GM18508 (cell line): ENCODE measurements around the gene NLRX1.
"Not testable (repeated sequence)": the region's sequence is repeated elsewhere in the genome, so short reads cannot be mapped to it uniquely, and the experiment has no call there.

Source experiments
- ATAC-seq: cut with Tn5 transposase; IDR thresholded peaks from one replicate; pipeline ENCODE4 v1.9.1; 2021; ENCODE audit warnings: moderate number of reproducible peaks; ENCODE audit not compliant: insufficient read depth, unreplicated experiment

NLRX1 gene

GRCh38 chr11:119205574-119206510, 37.3 kb downstream of the NLRX1 start, which contains the start of gene CBL:
Gene CBL, plus strand, starts transcription at chr11:119206339. Its CDS starts 79 bp downstream, at chr11:119206418.
- ATAC-seq = no peak

DNA sequence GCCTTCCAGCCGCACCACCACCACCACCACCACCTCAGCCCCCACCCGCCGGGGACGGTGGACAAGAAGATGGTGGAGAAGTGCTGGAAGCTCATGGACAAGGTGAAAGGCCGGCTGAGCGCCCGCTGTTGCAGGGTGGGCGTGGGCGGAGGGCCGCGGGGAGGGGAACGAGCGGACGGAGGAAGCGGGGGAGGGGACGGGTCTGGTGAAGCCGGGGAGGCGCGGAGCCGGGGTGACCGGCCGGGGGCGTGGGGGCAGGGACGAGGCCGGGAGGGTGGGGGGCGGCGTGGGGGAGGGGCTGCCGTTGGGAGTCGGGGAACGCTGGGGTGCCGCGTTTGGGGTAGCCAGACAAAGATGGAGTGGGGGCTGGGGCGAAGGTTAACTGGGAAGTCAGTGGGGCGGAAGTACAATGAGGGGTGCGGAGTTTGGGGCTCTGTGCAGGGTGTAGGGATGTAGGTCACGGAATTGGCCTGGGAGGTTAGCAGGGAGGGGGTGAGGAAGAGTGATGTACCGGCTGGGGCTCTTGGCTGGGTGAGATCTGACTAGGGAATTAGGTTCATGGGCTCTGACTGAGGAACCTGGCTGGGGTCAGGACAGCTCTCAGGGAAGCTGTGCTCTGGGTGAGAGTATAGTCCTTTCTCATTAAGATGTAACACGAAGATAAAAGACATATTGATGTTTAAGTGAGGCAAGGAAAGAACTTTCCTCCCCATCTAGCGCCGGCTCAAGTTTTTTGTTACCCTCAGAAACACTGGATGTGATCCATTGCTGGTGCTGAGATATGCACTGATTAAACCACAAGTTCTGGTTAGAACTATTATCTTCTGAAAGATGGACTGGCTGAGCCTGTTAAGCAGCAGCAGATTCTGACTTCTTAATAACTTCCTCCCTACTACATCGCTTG, 38.2 kb downstream of the NLRX1 start:
- ATAC-seq = no peak

DNA sequence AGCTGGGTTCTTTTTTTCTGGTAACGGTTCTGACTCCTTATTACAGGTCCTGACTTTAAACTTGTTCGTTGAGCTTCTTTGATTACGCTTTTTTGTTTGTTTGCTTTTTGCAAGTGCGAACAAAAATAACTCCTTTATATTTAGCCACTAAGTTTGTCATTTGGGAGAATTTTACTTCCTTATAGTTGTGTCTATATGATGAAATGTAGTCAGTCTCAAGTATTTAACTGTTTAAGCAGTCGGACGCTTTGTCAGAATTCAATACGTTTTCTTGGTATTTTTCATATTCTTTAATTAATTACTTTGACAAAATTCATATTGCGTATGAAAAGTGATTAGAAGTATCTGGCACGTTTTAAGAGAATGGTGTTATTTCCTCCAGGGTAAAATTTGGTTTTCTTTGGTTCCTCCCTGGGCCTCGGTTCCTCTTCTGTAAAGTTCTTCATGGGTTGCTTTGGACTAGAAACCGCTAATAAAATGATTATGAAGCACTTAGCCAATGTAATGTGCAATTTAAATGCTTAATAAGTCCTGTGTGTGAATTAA, 39.0 kb downstream of the NLRX1 start:
- ATAC-seq = no peak

DNA sequence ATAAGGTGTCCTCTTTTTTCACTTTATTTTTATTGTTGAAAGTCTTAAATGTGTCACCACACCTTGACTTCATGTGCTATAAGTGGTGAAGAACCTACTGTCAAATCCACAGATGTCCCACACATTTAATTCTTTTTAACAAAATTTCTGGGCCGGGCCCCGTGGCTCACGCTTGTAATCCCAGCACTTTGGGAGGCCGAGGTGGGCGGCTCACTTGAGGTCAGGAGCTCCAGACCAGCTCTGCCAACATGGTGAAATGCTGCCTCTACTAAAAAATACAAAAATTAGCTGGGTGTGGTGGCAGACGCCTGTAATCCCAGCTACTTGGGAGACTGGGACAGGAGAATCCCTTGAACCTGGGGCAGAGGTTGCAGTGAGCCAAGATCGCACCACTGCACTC, 40.7 kb downstream of the NLRX1 start:
- no peak for ATAC-seq

DNA sequence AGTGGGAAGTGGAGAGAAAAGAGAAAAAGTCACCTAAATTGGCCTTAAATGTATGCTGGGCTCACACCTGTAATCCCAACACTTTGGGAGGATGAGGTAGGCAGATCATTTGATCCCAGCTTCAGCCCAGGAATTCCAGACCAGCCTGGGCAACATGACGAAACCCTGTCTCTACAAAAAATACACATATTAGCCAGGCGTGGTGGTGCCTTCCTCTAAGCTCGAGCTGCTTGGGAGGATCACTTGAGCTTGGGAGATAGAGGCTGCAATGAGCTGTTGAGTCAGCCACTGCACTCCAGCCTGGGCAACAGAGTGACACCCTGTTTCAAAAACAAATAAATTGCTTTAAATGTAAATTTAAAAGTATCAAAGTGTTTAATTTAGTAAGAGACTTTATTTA, 41.5 kb downstream of the NLRX1 start:
- no peak for ATAC-seq

- no peak for ATAC-seq
Observed at GRCh38 chr11:119218141-119218878, 49.8 kb downstream of the NLRX1 start.

DNA sequence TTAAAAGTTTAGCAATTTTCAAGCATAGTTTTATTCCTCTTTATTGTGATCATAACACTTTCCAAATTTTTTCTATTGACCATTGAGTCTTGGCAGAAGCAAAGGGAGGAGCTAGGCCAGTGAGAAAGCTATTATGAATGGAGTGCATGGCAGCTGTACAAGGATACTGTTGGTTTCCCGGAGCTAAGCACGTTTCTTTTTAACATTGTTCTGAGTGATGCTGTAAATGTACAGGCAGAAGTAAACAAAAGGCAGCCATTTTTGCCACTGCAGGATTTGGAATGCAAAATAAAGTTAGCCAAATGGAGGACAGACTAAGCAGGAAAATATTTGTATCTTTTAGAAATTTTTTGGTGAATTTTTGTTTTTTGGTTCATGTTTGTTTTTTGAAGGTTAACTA, 53.8 kb downstream of the NLRX1 start:
- ATAC-seq = no peak

DNA sequence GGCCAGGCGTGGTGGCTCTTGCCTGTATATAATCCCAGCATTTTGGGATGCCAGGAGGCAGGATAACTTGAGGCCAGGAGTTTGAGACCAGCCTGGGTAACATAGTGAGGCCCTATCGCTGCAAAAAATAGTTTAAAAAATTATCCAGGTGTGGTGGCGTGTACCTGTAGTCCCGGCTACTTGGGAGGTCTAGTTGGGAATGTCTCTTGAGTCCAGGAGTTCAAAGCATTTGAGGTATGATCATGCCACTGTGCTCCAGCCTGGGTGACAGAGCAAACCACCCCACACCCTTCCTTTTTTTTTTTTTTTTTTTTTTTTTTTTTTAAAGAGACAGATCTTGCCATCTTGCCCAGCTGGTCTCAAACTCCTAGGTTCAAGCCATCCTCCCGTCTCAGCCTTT, 54.4 kb downstream of the NLRX1 start:
- ATAC-seq = no peak

DNA sequence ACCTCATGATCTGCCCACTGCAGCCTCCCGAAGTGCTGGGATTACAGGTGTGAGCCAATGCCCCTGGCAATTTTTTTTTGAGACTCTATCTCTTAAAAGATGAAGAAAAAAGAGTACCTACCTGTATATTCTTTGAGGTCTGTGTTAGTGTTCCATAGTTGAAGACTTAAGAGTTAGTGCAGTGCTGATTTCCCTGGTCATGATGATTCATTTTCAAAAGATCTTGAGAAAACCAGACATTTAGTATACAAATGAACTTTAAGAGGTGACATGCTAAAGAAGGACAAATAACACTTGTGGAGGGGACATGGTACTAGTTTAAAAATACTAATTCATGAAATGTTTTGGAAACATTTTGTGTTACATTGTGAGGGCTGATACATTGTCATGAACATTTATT, 55.3 kb downstream of the NLRX1 start:
- ATAC-seq = no peak

DNA sequence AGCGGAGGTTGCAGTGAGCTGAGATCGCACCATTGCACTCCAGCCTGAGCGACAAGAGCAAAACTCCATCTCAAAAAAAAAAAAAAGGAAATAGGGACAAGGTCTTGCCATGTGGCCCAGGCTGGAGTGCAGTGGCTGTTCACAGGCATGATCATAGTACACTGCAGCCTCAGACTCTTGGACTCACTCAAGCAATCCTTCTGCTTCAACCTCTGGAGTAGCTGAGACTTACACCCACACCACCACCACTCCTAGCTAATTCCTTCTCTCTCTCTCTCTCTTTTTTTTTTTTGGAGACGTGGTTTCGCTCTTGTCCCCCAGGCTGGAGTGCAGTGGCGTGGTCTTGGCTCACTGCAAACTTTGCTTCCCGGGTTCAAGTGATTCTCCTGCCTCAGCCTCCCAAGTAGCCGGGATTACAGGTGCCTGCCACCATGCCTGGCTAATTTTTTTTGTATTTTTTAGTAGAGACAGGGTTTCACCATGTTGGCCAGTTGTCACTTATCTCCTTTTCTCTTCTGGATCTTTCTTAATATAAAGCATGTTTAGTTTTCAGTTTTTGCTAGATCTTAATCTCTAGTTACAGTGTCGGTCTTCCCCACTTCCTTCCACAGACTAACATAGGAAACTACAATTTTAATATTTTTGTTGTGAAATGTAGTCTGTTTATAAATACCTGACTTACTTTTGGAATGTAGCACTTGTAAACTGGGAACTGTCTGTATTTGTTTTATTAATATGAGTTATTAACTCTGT, 60.2 kb downstream of the NLRX1 start:
- ATAC-seq = not testable (repeated sequence)

DNA sequence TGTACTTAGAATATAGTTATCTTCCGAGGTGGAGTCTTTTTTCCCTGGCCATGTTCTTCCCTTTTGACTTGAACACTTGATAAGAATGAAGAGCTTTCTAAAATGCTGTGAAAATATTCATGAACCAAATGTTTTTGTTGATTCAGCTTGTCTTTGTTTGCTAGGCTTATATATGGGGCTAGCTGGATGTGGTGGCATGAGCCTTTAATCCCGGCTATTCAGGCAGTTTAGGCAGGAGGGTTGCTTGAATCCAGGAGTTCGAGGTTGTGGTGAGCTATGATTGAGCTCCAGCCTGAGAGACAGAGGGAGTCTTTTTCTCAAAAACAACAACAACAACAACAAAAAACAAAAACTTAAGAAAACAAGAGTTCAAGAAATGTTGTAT, 60.8 kb downstream of the NLRX1 start:
- ATAC-seq = no peak

DNA sequence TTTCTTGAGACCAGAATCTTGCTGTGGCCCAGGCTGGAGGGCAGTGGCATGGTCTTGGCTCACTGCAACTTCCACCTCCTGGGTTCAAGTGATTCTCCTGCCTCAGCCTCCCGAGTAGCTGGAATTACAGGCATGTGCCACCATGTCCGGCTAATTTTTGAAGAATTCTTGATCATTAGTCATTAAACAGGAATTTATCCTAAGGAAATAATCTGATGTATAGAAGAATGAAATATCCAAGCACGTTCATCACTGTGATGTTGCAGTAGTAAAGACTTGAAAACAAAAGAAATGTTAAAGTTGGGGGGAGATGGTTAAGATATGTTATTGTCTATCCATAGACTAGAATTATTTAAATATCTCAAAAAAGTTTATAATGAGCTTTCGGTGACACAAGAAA, 61.2 kb downstream of the NLRX1 start:
- no peak for ATAC-seq
